ENCODE results near the gene NAV2.

Gene NAV2

DNA sequence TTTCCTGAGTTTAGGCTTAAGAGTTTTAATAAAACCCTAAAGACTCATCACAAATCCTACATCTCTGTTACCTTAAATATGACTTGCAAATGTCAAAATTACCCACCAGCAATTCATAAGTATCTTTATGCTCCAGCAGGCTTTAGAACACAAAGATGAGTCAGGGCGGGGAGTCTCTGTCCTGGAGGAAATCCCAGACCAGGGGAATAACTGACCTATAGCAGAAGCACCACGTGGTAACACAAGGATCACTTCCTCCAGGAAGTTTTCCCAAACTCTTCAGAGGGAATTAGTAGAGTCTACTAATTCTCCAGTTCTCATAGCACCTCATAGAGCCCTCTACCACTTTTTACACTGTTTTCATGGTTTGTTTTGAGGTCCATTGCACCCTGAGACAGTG, 217.0 kb downstream of the NAV2 start:
- no peak for DNase-seq (ENCODE audit: low read depth)

DNA sequence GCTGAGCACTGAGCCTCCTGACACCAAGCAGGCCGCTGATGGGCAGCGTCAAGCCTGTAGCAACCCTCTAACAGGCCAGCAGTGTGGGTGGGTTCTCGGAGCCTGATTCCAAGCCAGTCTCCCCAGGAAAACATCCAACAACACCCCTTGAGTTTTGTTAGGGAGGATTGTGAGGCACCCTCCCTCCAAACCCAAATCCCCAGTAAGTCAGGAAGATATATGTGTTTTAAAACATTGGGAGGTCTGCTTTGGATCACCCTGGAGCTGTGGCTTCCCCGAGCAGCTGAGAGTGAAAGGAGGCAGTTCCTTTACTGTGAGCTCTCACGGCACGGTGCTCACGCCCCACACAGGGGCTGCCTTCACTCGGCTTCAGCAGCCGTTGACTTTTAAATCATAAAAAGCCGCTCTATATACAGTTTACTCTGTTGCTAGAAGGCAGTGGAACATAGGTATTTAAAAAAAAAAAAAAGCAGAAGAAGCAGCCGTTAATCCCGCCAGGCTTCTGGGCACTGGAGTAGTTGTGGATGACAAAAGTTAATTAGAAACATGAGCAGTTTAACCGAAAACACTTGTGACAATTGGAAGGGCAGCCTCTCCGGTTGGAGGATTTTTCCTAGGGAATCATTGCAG, 218.6 kb downstream of the NAV2 start:
- no peak overlapping the region for H3K4me3 ChIP-seq (ENCODE audit: low read depth, low read length)
- TF ChIP-seq CTCF (conservative IDR thresholded peaks at IDR 0.05; ENCODE audit: low read depth, low read length), result no peak
- DNase-seq (ENCODE audit: low read depth), result no peak

More for the DNA sequence above, 217.0 kb downstream of the NAV2 start:
- no peak for TF ChIP-seq CTCF (conservative IDR thresholded peaks at IDR 0.05; ENCODE audit: low read depth, low read length)
- no peak overlapping the region for H3K4me3 ChIP-seq (ENCODE audit: low read depth, low read length)

GRCh38 chr11:19931771-19932369, 219.2 kb downstream of the NAV2 start:
- DNase-seq (ENCODE audit: low read depth), result no peak
- no peak overlapping the region for H3K4me3 ChIP-seq (ENCODE audit: low read depth, low read length)
- no peak for TF ChIP-seq CTCF (conservative IDR thresholded peaks at IDR 0.05; ENCODE audit: low read depth, low read length)

- no peak overlapping the region for H3K4me3 ChIP-seq (ENCODE audit: low read depth, low read length)
- DNase-seq (ENCODE audit: low read depth), result no peak
- no peak for TF ChIP-seq CTCF (conservative IDR thresholded peaks at IDR 0.05; ENCODE audit: low read depth, low read length)
These were observed 220.6 kb downstream of the NAV2 start for GRCh38 chr11:19933132-19933735.

DNA sequence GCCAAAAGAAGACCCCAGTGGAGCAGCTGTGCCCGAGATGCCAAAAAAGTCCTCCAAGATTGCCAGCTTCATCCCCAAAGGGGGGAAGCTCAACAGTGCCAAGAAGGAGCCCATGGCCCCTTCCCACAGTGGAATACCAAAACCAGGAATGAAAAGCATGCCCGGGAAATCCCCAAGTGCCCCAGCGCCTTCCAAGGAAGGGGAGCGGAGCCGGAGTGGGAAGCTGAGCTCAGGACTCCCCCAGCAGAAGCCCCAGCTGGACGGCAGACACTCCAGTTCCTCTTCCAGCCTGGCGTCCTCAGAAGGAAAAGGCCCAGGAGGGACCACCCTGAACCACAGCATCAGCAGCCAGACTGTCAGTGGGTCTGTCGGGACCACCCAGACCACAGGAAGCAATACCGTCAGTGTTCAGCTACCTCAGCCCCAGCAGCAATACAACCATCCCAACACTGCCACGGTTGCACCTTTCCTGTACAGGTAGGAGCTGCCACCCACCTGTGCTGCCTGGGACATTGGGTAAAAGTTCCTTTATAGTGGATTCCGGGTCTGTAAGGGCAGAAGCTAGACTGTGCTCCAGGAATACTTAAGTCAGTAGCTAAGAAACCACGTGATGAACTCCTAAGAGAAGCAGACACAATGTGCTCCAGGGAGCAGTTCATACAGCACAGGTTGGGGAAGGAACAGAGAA, 221.3 kb downstream of the NAV2 start:
- TF ChIP-seq CTCF (conservative IDR thresholded peaks at IDR 0.05; ENCODE audit: low read depth, low read length), result no peak
- no peak overlapping the region for H3K4me3 ChIP-seq (ENCODE audit: low read depth, low read length)
- no peak for DNase-seq (ENCODE audit: low read depth)

GRCh38 chr11:19934828-19935259, 222.2 kb downstream of the NAV2 start:
- H3K4me3 ChIP-seq (ENCODE audit: low read depth, low read length), result no peak overlapping the region
- TF ChIP-seq CTCF (conservative IDR thresholded peaks at IDR 0.05; ENCODE audit: low read depth, low read length), result no peak
- DNase-seq (ENCODE audit: low read depth), result peak; percentile 38
